NCI-H524 (cell line): Measurements from ENCODE around the gene MUC6.
"Not testable (repeated sequence)": the region's sequence is repeated elsewhere in the genome, so short reads cannot be mapped to it uniquely, and the experiment has no call there.

ENCODE experiments used
- DNase-seq, 2 experiments: peaks; one replicate each; lab custom pipeline; 2025; lab: John Stamatoyannopoulos, UW

The MUC6 gene

DNA sequence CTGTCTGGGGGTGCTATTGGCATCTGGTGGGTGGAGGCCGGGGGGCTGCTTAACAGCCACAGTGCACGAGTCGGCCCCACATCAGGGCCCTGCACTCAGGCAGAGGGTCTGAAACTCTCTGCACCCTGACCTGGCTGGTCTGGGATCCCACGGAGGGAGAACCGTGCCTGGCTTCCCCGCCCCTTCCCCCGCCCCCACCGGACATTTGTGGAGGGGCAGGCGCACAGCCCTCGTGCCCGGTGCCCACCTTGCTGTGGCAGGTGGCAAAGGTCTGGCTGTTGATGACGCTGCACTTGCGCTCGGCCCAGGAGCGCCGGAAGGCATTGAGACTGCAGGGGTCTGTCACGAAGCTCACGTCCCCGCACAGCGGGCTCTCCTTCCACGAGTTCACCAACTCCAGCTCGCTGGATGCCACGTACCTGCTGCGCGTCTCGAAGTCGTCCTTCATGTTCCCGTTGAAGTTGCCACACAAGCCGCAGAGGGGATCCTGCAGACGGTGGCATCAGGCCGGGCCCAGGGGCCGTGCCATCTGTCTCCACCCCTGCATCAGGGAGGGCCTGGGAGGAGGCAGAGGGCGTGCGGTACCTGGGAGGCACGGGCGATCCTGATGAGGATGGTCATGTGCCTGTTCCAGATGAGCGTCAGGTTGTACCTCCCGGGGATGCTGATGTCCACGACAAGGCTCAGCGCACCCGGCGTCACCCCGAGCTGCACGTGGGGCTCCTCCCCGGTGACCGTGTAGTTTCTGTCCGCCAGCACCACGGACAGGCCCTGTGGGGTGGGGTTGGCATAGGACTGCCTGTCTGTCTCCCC, 11.7 kb downstream of the MUC6 start:
- no peak for DNase-seq

DNA sequence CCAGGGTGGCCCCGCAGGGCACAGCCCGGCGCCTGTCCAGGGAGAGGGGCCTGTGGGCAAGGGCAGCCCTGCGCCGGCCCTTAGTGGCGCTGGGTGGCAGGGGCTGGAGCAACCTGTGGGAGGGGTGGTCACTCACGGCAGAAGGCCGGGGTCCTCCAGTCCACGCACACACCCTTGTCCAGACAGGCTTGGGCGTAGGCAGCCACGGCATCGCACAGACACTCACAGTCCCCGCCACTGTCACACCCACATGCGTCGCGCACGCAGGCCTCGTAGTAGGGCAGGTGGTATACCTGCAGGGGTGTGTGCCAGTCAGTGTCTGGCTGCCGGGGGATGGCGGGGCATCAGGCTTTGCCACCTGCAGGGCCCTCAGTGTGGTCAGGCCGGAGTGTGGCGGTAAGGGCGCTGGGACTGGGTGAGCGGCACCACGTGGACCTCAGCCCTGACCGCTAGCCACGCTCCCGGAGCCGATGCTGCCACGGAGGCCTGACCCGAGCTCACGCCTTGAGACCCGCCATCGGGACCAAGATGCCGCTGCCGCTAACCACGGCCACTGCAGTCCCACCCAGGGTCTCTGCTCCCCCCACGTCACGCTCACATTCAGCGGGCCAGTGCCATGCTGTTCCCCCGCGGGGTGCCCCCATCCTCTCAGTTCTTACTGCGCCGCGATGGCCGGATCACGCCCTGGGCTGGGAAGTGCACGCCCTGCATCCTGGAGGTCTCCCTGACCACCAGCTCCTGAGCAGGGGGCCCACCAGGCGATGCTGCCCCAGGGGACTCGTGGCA, 12.5 kb downstream of the MUC6 start:
- no peak for DNase-seq

GRCh38 chr11:1022908-1023810, 13.4 kb downstream of the MUC6 start:
- DNase-seq, result no peak

DNA sequence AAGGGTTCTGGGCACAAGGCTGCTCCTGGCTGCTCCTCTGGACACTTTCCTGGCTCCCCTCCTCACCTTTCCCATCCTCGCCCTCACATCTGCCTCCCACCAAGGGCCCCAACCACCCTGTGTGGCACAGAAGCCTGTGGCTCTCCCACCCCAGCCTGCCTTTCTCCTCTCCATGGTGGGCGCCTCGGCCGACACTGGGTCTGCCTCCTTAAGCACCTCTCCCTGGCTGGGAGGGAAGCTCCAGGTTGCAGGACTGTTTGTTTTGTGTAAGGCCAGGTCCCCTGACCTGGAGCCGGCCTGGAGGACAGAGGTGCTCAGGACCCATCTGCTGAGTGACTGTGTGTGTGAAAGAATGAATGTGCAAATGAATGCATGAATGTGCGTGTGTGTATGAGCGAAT, 14.1 kb downstream of the MUC6 start:
- no peak for DNase-seq

DNA sequence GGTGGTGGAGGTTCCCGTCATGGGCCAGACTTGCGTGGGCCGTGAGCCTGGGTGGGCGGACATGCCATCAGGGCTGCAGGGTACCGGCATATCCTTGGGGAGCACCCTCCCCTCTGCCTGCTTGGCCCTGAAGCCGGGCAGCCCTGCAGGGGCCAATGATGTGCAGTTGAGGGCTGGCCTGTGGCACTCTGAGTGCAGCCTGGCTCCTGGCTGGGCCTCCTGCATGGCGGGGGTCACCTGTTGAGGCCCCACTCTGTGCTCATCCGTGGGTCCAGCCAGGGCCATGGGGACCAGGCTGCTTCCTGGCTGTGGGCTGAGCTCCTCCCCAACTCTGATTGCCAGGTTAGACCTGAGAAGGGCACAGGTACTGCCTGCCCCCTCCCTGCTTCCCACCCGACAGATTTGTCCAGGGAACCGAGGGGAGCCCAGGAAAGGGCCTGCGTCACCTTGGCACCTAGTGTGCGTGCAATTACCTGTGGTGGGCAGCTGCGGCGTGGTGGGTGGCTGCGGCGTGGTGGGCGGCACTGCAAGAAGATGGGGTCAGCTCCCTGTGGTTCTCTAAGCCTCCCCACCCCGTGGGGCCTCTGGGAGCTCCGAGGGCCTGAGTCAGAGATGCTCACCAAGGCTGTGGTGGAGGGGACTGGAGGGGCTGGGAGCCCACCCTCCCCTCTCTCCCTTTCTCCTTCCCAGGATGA, 16.2 kb downstream of the MUC6 start:
- DNase-seq, result no peak

DNA sequence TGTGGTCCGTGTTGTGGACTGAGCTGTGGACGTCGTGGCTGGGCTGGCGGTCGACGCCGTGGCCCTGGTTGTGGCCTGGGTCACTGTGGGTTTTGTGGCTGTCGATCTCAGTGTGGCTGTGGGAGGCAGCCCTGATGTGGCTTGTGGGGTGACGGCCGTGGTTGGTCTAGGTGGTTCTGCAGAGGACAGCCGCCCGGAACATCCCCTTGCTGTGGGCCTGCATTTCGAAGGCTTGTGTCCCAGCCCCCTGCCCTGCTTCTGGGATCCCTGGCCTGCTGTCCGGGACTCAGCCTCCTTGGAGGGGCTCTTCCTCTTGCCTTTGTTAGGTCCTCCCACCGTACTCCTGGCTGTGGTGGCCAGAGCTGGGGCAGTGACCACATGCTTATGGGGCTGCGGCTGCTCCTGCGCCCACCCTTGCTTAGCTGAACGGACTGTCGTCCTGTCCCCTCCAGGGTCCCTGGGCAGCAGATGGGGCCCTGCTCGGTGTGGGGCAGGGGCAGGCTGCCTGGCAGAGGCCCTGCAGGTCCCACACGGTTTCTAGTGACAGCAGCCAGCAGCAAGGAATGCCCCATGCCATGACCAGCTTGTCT, 17.1 kb downstream of the MUC6 start:
- DNase-seq, result no peak

DNA sequence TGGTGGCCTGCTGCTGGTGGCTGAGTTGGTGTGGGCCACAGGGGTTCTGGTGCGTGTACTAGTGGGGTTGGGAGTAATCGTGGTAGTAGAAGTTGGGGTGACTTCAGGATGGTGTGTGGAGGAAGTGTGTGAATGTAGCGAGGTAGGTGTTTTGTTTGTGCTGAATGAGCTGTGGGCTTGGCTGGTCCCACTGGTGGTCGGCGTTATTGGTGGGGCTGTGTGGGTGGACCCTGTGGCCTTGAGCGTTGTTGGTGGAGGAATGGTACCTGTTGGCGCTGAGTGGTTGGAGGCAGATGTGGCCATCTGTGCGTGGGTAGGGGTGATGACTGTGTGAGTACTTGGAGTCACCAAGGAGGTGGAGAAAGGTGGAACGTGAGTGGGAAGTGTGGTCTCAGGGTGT, 18.4 kb downstream of the MUC6 start:
- no peak for DNase-seq

DNA sequence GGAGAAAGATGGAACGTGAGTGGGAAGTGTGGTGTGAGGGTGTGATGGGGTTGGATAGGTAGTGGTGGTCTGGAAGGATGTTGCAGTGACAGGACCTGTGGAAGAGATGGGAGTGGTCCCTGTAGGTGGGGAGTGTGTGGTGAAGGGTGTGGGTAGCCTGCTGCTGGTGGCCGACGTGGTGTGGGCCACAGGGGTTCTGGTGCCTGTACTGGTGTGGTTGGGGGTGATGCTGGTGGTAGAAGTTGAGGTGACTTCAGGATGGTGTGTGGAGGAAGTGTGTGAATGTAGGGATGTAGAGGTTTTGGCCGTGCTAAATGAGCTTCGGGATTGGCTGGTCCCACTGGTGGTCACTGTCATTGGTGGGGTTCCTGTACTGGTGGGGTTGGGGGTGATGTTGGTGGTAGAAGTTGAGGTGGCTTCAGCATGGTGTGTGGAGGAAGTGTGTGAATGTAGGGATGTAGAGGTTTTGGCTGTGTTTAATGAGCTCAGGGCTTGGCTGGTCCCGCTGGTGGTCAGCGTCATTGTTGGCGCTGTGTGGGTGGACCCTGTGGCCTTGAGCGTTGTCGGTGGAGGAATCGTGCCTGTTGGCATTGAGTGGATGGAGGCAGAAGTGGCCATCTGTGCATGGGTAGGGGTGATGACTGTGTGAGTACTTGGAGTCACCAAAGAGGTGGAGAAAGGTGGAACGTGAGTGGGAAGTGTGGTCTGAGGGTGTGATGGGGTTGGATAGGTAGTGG, 19.1 kb downstream of the MUC6 start:
- DNase-seq, result no peak

DNA sequence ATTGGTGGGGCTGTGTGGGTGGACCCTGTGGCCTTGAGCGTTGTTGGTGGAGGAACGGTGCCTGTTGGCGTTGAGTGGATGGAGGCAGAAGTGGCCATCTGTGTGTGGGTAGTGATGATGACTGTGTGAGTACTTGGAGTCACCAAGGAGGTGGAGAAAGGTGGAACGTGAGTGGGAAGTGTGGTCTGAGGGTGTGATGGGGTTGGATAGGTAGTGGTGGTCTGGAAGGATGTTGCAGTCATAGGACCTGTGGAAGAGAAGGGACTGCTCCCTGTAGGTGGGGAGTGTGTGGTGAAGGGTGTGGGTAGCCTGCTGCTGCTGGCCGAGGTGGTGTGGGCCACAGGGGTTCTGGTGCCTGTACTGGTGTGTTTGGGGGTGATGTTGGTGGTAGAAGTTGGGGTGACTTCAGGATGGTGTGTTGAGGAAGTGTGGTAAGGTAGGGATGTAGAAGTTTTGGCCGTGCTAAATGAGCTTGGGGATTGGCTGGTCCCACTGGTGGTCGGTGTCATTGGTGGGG, 19.9 kb downstream of the MUC6 start:
- not testable (repeated sequence) for DNase-seq

DNA sequence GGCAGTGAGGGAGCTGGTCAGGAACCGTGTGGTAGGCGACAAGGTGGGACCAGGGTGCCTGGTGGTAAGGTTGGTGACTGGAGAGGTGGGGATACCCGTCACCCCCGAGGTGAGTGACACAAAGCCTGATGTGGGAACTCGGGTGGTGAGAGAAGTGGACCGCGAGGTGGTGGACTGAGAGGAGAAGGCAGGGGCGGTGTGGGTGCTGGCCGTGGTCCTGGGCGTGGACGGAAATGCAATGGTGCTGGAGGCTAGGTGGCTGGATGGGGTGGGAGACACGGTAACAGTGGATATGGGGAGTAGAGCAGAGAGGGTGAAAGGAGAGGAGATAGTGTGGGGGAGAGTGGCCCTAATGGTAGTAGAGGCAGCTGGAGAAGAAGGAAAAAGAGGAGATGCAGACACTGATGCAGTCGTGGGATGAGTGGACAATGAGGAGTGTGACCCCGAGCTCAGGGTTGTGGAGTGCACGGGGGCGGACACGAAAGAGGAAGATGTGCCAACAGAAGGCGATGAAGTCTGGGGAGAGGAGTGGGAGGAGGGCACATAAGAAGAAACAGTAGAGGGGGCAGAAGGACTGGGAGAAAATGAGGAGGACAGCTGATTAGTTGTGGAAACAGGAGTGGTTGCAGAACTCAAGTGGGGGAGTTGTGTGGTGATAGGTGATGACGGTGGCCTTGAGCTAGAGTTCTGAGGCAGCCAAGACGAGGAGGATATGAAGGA, 20.5 kb downstream of the MUC6 start:
- DNase-seq, result no peak

- DNase-seq, result no peak
Measured at GRCh38 chr11:1015064-1015463, 21.5 kb downstream of the MUC6 start.

GRCh38 chr11:1014276-1014675, 22.2 kb downstream of the MUC6 start:
- DNase-seq, result no peak

GRCh38 chr11:1013631-1013935, 22.9 kb downstream of the MUC6 start:
- no peak for DNase-seq

GRCh38 chr11:1012740-1013630, 23.5 kb downstream of the MUC6 start:
- peak in 1 of 2 experiments; percentile 18 for DNase-seq

- DNase-seq, result no peak
Measured at GRCh38 chr11:1012291-1012690, 24.2 kb downstream of the MUC6 start.

DNA sequence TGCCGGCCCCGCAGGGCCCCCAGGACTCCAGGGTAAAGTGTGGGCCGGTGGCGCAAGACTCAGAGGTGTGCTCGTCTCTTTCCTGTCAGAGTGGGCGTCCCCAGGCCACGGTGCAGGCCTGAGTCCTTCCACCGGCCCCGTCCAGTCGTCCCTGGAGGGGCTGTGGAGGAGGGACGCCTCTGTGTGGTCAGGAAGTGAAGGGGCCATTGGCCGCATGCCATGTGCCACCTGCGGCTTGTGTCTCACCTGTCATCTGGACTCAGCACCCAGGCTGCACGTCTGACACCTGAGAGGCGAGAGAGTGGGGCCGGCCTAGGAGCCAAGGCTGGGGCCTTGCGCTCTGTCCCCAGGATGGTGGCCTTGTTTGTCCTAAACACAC, 25.2 kb downstream of the MUC6 start:
- DNase-seq, result no peak

DNA sequence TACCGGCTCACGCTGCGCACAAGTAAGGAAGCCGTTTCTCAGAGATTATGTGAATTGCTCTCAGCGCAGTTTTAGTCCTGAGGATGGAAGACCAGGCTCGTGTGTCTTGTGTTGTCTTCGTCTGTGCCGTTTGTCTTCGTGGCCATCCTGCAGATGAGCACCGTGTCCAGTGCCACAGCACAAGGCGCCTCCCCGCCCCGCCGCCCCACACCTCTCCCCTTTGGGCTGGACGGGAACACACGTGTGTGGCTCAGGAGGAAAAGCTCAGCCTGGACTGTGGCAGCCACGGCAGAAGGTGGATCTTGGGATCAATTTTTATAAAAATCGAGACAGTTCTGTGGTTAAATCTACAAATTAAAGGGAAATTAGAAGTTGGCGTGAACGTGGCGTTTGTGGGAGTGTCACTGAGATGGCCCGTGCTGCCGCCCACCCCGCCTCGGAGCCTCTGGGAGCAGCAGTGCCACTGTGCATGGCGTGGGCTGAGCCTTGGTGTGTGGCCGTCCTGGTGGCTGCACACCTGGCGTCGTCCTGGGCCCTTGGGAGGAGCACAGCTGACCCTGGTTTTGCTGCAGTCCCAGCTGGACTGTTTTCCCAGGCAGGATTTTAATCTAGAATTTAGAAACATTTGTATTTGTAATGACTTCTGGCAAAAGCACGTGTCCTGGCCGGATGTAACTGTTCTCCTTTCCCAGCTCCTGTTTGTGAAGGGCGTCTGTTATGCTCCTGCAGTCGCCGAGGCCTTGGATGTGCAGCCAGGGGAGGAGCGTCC, 25.8 kb downstream of the MUC6 start:
- DNase-seq, result no peak

DNA sequence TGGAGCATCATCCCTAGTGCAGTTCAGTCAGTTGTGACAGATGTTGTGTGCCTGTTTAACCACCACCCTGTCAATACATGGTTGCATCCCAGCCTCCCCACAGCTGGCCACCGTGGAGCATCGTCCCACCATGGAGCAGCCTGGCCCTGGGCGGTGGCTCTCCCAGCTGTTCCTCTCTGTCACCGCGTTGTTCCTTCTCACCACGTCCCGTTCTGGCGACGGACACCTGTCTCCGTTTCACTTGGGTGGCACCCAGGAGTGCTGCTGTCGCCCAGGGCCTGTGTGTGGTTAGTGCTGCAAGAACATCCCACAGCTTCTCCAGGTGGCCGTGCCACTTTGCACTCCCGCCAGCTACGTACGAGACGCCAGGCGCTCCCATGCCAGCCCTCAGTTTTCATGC, 26.5 kb downstream of the MUC6 start:
- DNase-seq, result no peak
